HepG2 (cell line): ENCODE measurements around the gene CPB2. TPM values are rescaled to one million over a fixed set of nuclear protein-coding genes. Genes with fewer than 3 reads are reported as not detected.

Experiments
- ARID5B ChIP-seq: IDR thresholded peaks from 2 replicates; pipeline ENCODE4 v1.4.0; 2020; ENCODE audit warnings: mild to moderate bottlenecking, missing genetic modification reagents
- ATF7-NPFF ChIP-seq: sonication (generic); formaldehyde crosslinking; IDR thresholded peaks from 2 replicates; pipeline ENCODE4 v1.8.1; 2023; ENCODE audit warnings: mild to moderate bottlenecking, low read depth, missing genetic modification reagents, moderate library complexity
- CREBL2 ChIP-seq: sonication (generic); formaldehyde crosslinking; IDR thresholded peaks from 2 replicates; pipeline ENCODE4 v1.8.1; 2023; ENCODE audit warnings: missing genetic modification reagents, mild to moderate bottlenecking, borderline replicate concordance
- E2F5 ChIP-seq: sonication (generic); formaldehyde crosslinking; conservative IDR thresholded peaks from 2 replicates; pipeline ENCODE4 v1.4.0; 2020; ENCODE audit warnings: missing genetic modification reagents
- GABPA ChIP-seq, 2 experiments: IDR thresholded peaks; 2 replicates each; pipeline ENCODE4 v1.6.1; 2011 to 2016; ENCODE audit warnings: low read depth in 2 of 2, low read length in 1 of 2, missing biosample characterization in 1 of 2, missing genetic modification characterization in 1 of 2
- HHEX ChIP-seq: IDR thresholded peaks from 2 replicates; pipeline ENCODE4 v1.6.1; 2016; ENCODE audit warnings: control low read depth
- PCBP1 ChIP-seq: fragments of 200-400 bp; formaldehyde crosslinking; IDR thresholded peaks from 2 replicates; pipeline ENCODE4 v1.6.1; 2017; ENCODE audit warnings: mild to moderate bottlenecking, low read depth, low read length, borderline replicate concordance
- SMC3 ChIP-seq: IDR thresholded peaks from 2 replicates; pipeline ENCODE4 v1.6.1; 2011; ENCODE audit warnings: low read length, improper control_type of control experiment
- ZBTB25 ChIP-seq: IDR thresholded peaks from 2 replicates; pipeline ENCODE4 v1.6.1; 2018; ENCODE audit warnings: missing genetic modification reagents
- ZBTB26 ChIP-seq: IDR thresholded peaks from 2 replicates; pipeline ENCODE4 v1.6.1; 2016; ENCODE audit warnings: missing compliant biosample characterization, missing genetic modification reagents, borderline replicate concordance
- ZC3H4 ChIP-seq: sonication (generic); formaldehyde crosslinking; IDR thresholded peaks from 2 replicates; pipeline ENCODE4 v1.4.0; 2020; ENCODE audit warnings: missing genetic modification reagents, borderline replicate concordance
- ZNF101 ChIP-seq: sonication (generic); formaldehyde crosslinking; IDR thresholded peaks from 2 replicates; pipeline ENCODE4 v1.4.0; 2020; ENCODE audit warnings: mild to moderate bottlenecking, low read depth, missing genetic modification reagents, borderline replicate concordance
- ZNF501 ChIP-seq: sonication (generic); formaldehyde crosslinking; IDR thresholded peaks from 2 replicates; pipeline ENCODE4 v1.5.1; 2020; ENCODE audit warnings: mild to moderate bottlenecking, moderate library complexity, missing genetic modification reagents
- ZNF512B ChIP-seq: sonication (generic); formaldehyde crosslinking; IDR thresholded peaks from 2 replicates; pipeline ENCODE4 v1.5.1; 2020; ENCODE audit warnings: missing genetic modification reagents, mild to moderate bottlenecking, borderline replicate concordance
- ZNF598 ChIP-seq: sonication (generic); formaldehyde crosslinking; IDR thresholded peaks from 2 replicates; pipeline ENCODE4 v1.5.1; 2020; ENCODE audit warnings: mild to moderate bottlenecking, missing genetic modification reagents, borderline replicate concordance
- ZNF660 ChIP-seq: sonication (generic); formaldehyde crosslinking; IDR thresholded peaks from 2 replicates; pipeline ENCODE4 v1.5.1; 2020; ENCODE audit warnings: mild to moderate bottlenecking, low read depth, missing genetic modification reagents, borderline replicate concordance
- ZNF737 ChIP-seq: sonication (generic); formaldehyde crosslinking; IDR thresholded peaks from 2 replicates; pipeline ENCODE4 v1.5.0; 2020; ENCODE audit warnings: missing genetic modification reagents, mild to moderate bottlenecking, borderline replicate concordance
- ZNF782 ChIP-seq: sonication (generic); formaldehyde crosslinking; IDR thresholded peaks from 2 replicates; pipeline ENCODE4 v1.4.0; 2020; ENCODE audit warnings: missing genetic modification reagents, mild to moderate bottlenecking, borderline replicate concordance
- ZSCAN12 ChIP-seq: sonication (generic); formaldehyde crosslinking; IDR thresholded peaks from 2 replicates; pipeline ENCODE4 v1.9.0; 2021; ENCODE audit warnings: mild to moderate bottlenecking, missing genetic modification reagents
- ZZZ3 ChIP-seq: sonication (generic); formaldehyde crosslinking; IDR thresholded peaks from 2 replicates; pipeline ENCODE4 v1.4.0; 2020; ENCODE audit warnings: missing genetic modification reagents, mild to moderate bottlenecking, borderline replicate concordance
- polyA plus RNA-seq, 8 experiments: library from polyadenylated mRNA; depleted of rRNA in 3 of 8; stranded (reverse) in 7 of 8; unstranded in 1 of 8; fragments of >200 nt; fragmentation: Illumina TruSeq in 4 of 8; extraction: Trizol in 4 of 8; gene quantifications; 2 replicates each; pipeline versions ENCODE4 v1.2.1 to v1.2.3, GENCODE V29; 2011 to 2016; ENCODE audit warnings: low read depth in 4 of 8, missing spikeins in 1 of 8, mixed read lengths in 1 of 8; ENCODE audit not compliant: insufficient read depth in 1 of 8
- total RNA-seq, 5 experiments: library from RNA; depleted of rRNA; stranded (reverse); fragments of >200 nt; fragmentation: Illumina TruSeq; extraction: Trizol; gene quantifications; 2 replicates each; pipeline ENCODE4 v1.2.3, GENCODE V29; 2016; ENCODE audit warnings: low read depth in 1 of 5

Gene CPB2
- total and polyA plus RNA-seq, 2 of the 13 experiments (the other 11 are each of a cell fraction or from before 2014, with no cell fraction given), result 125 to 140 TPM

GRCh38 chr13:46104868-46105267 lies at the start of gene CPB2 (continued):
- TF ChIP-seq CREBL2, result no peak
- TF ChIP-seq ZNF598 (CRISPR knock-in tag), result no peak
- no peak for TF ChIP-seq ZNF501 (CRISPR knock-in tag)
- no peak for TF ChIP-seq SMC3
- no peak for TF ChIP-seq HHEX
- TF ChIP-seq ZNF660 (CRISPR knock-in tag), result no peak
- no peak for TF ChIP-seq ZNF782 (CRISPR knock-in tag)
- TF ChIP-seq E2F5 (CRISPR knock-in tag), result no peak
- no peak for TF ChIP-seq ZC3H4 (CRISPR knock-in tag)
- TF ChIP-seq ZSCAN12 (CRISPR knock-in tag), result no peak
- TF ChIP-seq ZZZ3 (CRISPR knock-in tag), result no peak
- no peak for TF ChIP-seq ZNF512B (CRISPR knock-in tag)
- TF ChIP-seq ZBTB25 (CRISPR knock-in tag), result peak; percentile 64; the same call in 1 of the 2 replicates
- peak; percentile 94 for TF ChIP-seq ARID5B (CRISPR knock-in tag)
- TF ChIP-seq ZBTB26 (CRISPR knock-in tag), result no peak
- no peak for TF ChIP-seq GABPA (IDR thresholded peaks at IDR 0.05; ENCODE audit: low read depth, low read length)
- TF ChIP-seq GABPA (CRISPR knock-in tag; IDR thresholded peaks at IDR 0.05; ENCODE audit: low read depth), result peak; percentile 27; the same call in 1 of the 2 replicates
- TF ChIP-seq ZNF101 (CRISPR knock-in tag), result no peak
- no peak for TF ChIP-seq ATF7-NPFF (CRISPR knock-in tag)
- no peak for TF ChIP-seq ZNF737 (CRISPR knock-in tag)
- no peak for TF ChIP-seq PCBP1
